Measurements from ENCODE around the gene ADAMTS14. TPM values are rescaled to one million over a fixed set of nuclear protein-coding genes. Genes with fewer than 3 reads are reported as not detected.

Gene ADAMTS14
- total RNA-seq, 2 experiments from 2014 or later = not detected

- Mint-ChIP-seq H3K27ac (no peak overlapping the region), H3K36me3 (no peaks in the 10 kb centered on the region), H3K9me3 (no peaks in the 10 kb centered on the region), H3K4me1 (ENCODE audit: low read depth) (no peaks in the 10 kb centered on the region), H3K4me3 (no peak overlapping the region), H3K27me3 (no peaks in the 10 kb centered on the region)
- CTCF ChIA-PET = no interaction called here
- POLR2A ChIA-PET = no interaction called here
- intact Hi-C loops (cut with micrococcal nuclease) = no loop called here
- no peak for DNase-seq
These were observed 64.2 kb downstream of the ADAMTS14 start for GRCh38 chr10:70736525-70736924.

- ChIA-PET POLR2A (no interaction called here), CTCF (interaction anchor here (1.5 kb wide), 1 partner anchor 178 kb away, joined by 5 read pairs; no protein-coding TSS in a partner anchor)
- Mint-ChIP-seq H3K36me3 (no peaks in the 10 kb centered on the region), H3K27ac (no peak overlapping the region), H3K4me1 (ENCODE audit: low read depth) (no peaks in the 10 kb centered on the region), H3K4me3 (no peak overlapping the region), H3K27me3 (no peaks in the 10 kb centered on the region), H3K9me3 (no peaks in the 10 kb centered on the region)
- no peak for DNase-seq
- intact Hi-C loops (cut with micrococcal nuclease) = no loop called here
These were observed 64.9 kb downstream of the ADAMTS14 start for GRCh38 chr10:70737250-70737649.

- intact Hi-C loops (cut with micrococcal nuclease) = no loop called here
- no peak for DNase-seq
- H3K27ac Mint-ChIP-seq = no peak overlapping the region
- CTCF ChIA-PET = interaction anchor here (1.2 to 1.5 kb wide), 2 partner anchors 21 to 179 kb away, joined by 4 to 5 read pairs; no protein-coding TSS in a partner anchor
- H3K9me3 Mint-ChIP-seq = no peaks in the 10 kb centered on the region
- H3K27me3 Mint-ChIP-seq = no peaks in the 10 kb centered on the region
- POLR2A ChIA-PET = no interaction called here
- H3K36me3 Mint-ChIP-seq = no peaks in the 10 kb centered on the region
- H3K4me3 Mint-ChIP-seq = no peak overlapping the region
- H3K4me1 Mint-ChIP-seq (ENCODE audit: low read depth) = peaks cover 2% of the 10 kb centered on the region
These were observed 65.9 kb downstream of the ADAMTS14 start for GRCh38 chr10:70738006-70738760.

- no peak overlapping the region for H3K27ac Mint-ChIP-seq
- ChIA-PET CTCF (interaction anchor here (1.2 to 1.5 kb wide), 2 partner anchors 20 to 179 kb away, joined by 4 to 5 read pairs; no protein-coding TSS in a partner anchor), POLR2A (no interaction called here)
- H3K9me3 Mint-ChIP-seq = no peaks in the 10 kb centered on the region
- intact Hi-C loops (cut with micrococcal nuclease) = no loop called here
- no peak overlapping the region for H3K4me3 Mint-ChIP-seq
- H3K27me3 Mint-ChIP-seq = no peaks in the 10 kb centered on the region
- no peaks in the 10 kb centered on the region for H3K36me3 Mint-ChIP-seq
- H3K4me1 Mint-ChIP-seq (ENCODE audit: low read depth) = peaks cover 2% of the 10 kb centered on the region
- no peak for DNase-seq
These were observed 66.4 kb downstream of the ADAMTS14 start for GRCh38 chr10:70738761-70739121.

GRCh38 chr10:70740406-70741288 is 68.3 kb downstream of the ADAMTS14 start:
- POLR2A ChIA-PET = no interaction called here
- Mint-ChIP-seq H3K9me3 (no peaks in the 10 kb centered on the region), H3K4me3 (no peak overlapping the region), H3K36me3 (no peaks in the 10 kb centered on the region), H3K27me3 (no peaks in the 10 kb centered on the region), H3K27ac (no peak overlapping the region), H3K4me1 (ENCODE audit: low read depth) (peaks cover 2% of the 10 kb centered on the region)
- CTCF ChIA-PET = no interaction called here
- intact Hi-C loops (cut with micrococcal nuclease) = no loop called here
- no peak for DNase-seq

GRCh38 chr10:70742537-70743429 is 70.5 kb downstream of the ADAMTS14 start:
- H3K4me1 Mint-ChIP-seq (ENCODE audit: low read depth) = peaks cover 2% of the 10 kb centered on the region
- H3K4me3 Mint-ChIP-seq = no peak overlapping the region
- H3K27me3 Mint-ChIP-seq = no peaks in the 10 kb centered on the region
- ChIA-PET CTCF (interaction anchor here (1.1 kb wide), 1 partner anchor 16 kb away, joined by 3 read pairs; no protein-coding TSS in a partner anchor), POLR2A (no interaction called here)
- no peaks in the 10 kb centered on the region for H3K9me3 Mint-ChIP-seq
- no peaks in the 10 kb centered on the region for H3K36me3 Mint-ChIP-seq
- DNase-seq = no peak
- intact Hi-C loops (cut with micrococcal nuclease) = no loop called here
- H3K27ac Mint-ChIP-seq = no peak overlapping the region

GRCh38 chr10:70743430-70743788 is 71.1 kb downstream of the ADAMTS14 start:
- H3K9me3 Mint-ChIP-seq = no peaks in the 10 kb centered on the region
- H3K4me1 Mint-ChIP-seq (ENCODE audit: low read depth) = peaks cover 2% of the 10 kb centered on the region
- H3K27ac Mint-ChIP-seq = no peak overlapping the region
- POLR2A ChIA-PET = no interaction called here
- intact Hi-C loops (cut with micrococcal nuclease) = no loop called here
- no peaks in the 10 kb centered on the region for H3K27me3 Mint-ChIP-seq
- DNase-seq = no peak
- no peaks in the 10 kb centered on the region for H3K36me3 Mint-ChIP-seq
- no peak overlapping the region for H3K4me3 Mint-ChIP-seq
- CTCF ChIA-PET = no interaction called here

GRCh38 chr10:70743879-70744278 is 71.6 kb downstream of the ADAMTS14 start:
- H3K9me3 Mint-ChIP-seq = no peaks in the 10 kb centered on the region
- H3K4me3 Mint-ChIP-seq = no peak overlapping the region
- ChIA-PET POLR2A (no interaction called here), CTCF (no interaction called here)
- H3K36me3 Mint-ChIP-seq = no peaks in the 10 kb centered on the region
- no peak overlapping the region for H3K27ac Mint-ChIP-seq
- no peak for DNase-seq
- peaks cover 2% of the 10 kb centered on the region for H3K4me1 Mint-ChIP-seq (ENCODE audit: low read depth)
- intact Hi-C loops (cut with micrococcal nuclease) = no loop called here
- no peaks in the 10 kb centered on the region for H3K27me3 Mint-ChIP-seq

- DNase-seq = no peak
- CTCF ChIA-PET = interaction anchor here (1.5 kb wide), 1 partner anchor 16 kb away, joined by 4 read pairs; no protein-coding TSS in a partner anchor
- H3K9me3 Mint-ChIP-seq = no peaks in the 10 kb centered on the region
- H3K36me3 Mint-ChIP-seq = no peaks in the 10 kb centered on the region
- POLR2A ChIA-PET = no interaction called here
- H3K27me3 Mint-ChIP-seq = no peaks in the 10 kb centered on the region
- no peak overlapping the region for H3K27ac Mint-ChIP-seq
- H3K4me3 Mint-ChIP-seq = no peak overlapping the region
- intact Hi-C loops (cut with micrococcal nuclease) = no loop called here
- peaks cover 2% of the 10 kb centered on the region for H3K4me1 Mint-ChIP-seq (ENCODE audit: low read depth)
These were observed 72.4 kb downstream of the ADAMTS14 start for GRCh38 chr10:70744617-70745143.

- no peaks in the 10 kb centered on the region for H3K27me3 Mint-ChIP-seq
- no peak overlapping the region for H3K27ac Mint-ChIP-seq
- H3K36me3 Mint-ChIP-seq = no peaks in the 10 kb centered on the region
- no peak overlapping the region for H3K4me3 Mint-ChIP-seq
- H3K9me3 Mint-ChIP-seq = no peaks in the 10 kb centered on the region
- no peak for DNase-seq
- ChIA-PET POLR2A (interaction anchor here (0.5 kb wide), 1 partner anchor 696 kb away, joined by 3 read pairs; no protein-coding TSS in a partner anchor), CTCF (interaction anchor here (1.5 to 1.7 kb wide), 2 partner anchors 16 to 284 kb away, joined by 4 to 5 read pairs; no protein-coding TSS in a partner anchor)
- peaks cover 2% of the 10 kb centered on the region for H3K4me1 Mint-ChIP-seq (ENCODE audit: low read depth)
- intact Hi-C loops (cut with micrococcal nuclease) = no loop called here
These were observed 73.2 kb downstream of the ADAMTS14 start for GRCh38 chr10:70745555-70745954.

GRCh38 chr10:70747192-70747965 is 75.1 kb downstream of the ADAMTS14 start:
- POLR2A ChIA-PET = no interaction called here

More at GRCh38 chr10:70747192-70747965, 75.1 kb downstream of the ADAMTS14 start:
- Mint-ChIP-seq H3K36me3 (no peaks in the 10 kb centered on the region), H3K4me3 (no peak overlapping the region), H3K27me3 (no peaks in the 10 kb centered on the region), H3K27ac (no peak overlapping the region), H3K9me3 (no peaks in the 10 kb centered on the region), H3K4me1 (ENCODE audit: low read depth) (peaks cover 2% of the 10 kb centered on the region)
- intact Hi-C loops (cut with micrococcal nuclease) = no loop called here
- DNase-seq = no peak
- CTCF ChIA-PET = interaction anchor here (1.0 to 1.7 kb wide), 3 partner anchors 10 to 286 kb away, joined by 3 to 5 read pairs (median 4); no protein-coding TSS in a partner anchor
